Astrocyte of the spinal cord (primary cell): ENCODE data around the gene RGS12.

Source experiments
- DNase-seq: peaks from one replicate; pipeline ENCODE4 v3.0.0; 2011; ENCODE audit warnings: low read depth, low spot score
- H3K4me3 ChIP-seq: 2 replicates; pipeline ENCODE4 v1.5.1; 2011; ENCODE audit warnings: low read depth, mild to moderate bottlenecking, low read length, moderate library complexity
- in situ Hi-C: cut with HindIII; loops from 2 replicates; pipeline ENCODE4 v1.10.0; 2017; ENCODE audit warnings: low sequenced_read_pairs
- TF ChIP-seq, protein P1 (sequence below): IDR thresholded peaks from 2 replicates; pipeline ENCODE4 v1.5.1; 2012; ENCODE audit warnings: low read depth, mild to moderate bottlenecking, low read length, inconsistent platforms

Gene RGS12

DNA sequence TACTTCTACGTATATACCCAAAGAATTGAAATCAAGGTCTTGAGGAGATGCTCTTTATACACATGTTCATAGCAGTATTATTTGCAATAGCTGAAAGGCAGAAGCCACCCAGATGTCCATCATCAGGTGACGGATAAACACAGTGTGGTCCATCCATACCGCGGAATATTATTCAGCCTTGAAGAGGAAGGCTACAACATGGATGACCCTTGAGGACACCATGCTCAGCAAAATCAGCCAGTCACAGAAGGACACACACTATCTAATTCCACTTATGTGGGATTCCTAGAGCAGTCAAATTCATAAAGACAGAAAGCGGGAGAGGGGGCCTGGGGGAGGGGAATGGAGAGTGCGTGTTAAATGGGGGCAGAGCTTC lies 44.5 kb downstream of the RGS12 start:
- TF ChIP-seq, protein P1, sequence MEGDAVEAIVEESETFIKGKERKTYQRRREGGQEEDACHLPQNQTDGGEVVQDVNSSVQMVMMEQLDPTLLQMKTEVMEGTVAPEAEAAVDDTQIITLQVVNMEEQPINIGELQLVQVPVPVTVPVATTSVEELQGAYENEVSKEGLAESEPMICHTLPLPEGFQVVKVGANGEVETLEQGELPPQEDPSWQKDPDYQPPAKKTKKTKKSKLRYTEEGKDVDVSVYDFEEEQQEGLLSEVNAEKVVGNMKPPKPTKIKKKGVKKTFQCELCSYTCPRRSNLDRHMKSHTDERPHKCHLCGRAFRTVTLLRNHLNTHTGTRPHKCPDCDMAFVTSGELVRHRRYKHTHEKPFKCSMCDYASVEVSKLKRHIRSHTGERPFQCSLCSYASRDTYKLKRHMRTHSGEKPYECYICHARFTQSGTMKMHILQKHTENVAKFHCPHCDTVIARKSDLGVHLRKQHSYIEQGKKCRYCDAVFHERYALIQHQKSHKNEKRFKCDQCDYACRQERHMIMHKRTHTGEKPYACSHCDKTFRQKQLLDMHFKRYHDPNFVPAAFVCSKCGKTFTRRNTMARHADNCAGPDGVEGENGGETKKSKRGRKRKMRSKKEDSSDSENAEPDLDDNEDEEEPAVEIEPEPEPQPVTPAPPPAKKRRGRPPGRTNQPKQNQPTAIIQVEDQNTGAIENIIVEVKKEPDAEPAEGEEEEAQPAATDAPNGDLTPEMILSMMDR: no peak
- H3K4me3 ChIP-seq: no peak overlapping the region
- in situ Hi-C loops: no loop called here
- no peak for DNase-seq

DNA sequence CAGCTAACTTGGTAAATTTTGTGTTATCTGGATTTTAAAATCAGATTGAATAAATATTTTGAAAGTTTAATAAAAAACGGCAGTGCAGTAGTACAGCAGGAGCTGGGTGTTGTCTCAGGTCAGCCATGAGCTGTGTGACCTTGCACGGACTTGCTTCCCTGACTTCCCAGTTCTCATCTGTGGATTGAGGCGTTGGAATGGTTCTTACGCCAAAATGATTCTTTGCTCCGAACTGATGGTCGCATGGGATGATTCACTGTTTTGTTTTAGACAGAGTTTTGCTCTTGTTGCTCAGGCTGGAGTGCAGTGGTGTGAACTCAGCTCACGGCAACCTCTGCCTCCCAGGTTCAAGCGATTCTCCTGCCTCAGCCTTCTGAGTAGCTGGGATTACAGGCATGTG lies 45.0 kb downstream of the RGS12 start:
- TF ChIP-seq, protein P1: no peak
- in situ Hi-C loops: no loop called here
- no peak overlapping the region for H3K4me3 ChIP-seq
- no peak for DNase-seq

DNA sequence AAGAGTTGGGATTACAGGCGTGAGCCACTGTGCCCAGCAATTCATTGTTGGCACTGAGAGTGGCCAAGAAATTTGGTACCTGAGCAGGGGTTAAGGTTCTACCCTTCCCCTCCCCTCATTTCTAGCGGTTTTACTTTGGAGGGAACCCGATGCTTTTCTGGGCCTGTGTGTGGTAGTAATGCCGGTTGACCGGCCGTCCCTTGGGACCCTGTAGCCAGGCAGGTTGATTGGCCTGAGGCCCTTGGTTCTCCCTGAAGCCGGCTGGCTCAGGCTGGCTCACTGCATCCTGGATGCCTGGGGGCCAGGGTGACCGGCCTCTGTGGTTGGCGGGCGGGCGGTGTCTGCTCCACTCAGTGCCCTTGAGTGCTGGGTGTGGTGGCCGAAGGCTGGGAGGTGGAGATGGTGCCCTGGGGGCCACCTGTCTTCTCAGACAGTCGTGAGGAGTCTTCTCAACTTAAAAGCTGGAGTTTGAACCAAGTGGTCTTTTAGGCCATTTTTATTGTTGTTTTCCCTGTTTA lies 45.6 kb downstream of the RGS12 start:
- no peak overlapping the region for H3K4me3 ChIP-seq
- no peak for DNase-seq
- TF ChIP-seq, protein P1: no peak
- in situ Hi-C loops: no loop called here

DNA sequence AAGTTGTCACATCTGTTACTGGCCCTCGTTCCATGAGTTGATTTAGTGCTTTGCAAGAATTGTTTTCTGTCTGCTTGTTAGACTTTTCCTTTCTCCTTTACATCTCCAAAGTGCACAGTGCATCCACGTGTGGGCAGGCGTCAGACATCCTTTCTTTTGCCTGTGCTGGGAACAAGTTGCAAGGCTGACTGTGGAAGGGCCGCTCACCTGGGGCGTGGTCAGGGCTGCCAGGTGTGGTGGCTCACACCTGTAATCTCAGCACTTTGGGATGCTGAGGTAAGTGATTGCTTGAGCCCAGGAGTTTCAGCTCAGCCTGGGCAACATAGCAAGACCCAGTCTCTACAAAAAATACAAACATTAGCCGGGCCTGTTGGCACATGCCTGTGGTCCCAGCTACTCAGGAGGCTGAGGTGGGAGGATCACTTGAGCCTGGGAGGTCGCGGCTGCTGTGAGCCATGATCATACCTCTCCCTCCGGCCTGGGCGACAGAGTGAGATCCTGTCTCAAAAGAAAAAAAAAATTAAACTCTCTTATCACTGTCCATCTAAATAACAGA lies 46.2 kb downstream of the RGS12 start:
- TF ChIP-seq, protein P1: no peak
- DNase-seq: no peak
- in situ Hi-C loops: no loop called here
- no peak overlapping the region for H3K4me3 ChIP-seq

DNA sequence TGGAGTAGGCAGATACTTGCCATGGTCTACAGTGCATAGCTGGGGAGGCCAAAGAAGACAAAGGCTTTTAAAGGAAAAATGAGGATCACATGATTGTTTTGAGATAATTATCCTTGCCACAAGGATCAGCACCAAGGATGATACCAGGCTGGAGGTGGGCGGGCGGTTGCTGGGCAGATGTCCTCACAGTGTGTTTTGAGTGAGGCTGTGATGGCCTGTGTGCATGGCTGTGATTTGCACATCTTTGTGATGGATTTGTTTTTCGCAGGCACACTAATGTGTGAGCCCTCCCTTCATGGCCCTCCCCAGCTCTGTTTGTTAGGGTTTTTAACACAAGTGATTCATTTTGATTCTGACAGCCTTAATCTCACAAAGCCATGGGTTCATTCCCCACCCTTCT lies 46.8 kb downstream of the RGS12 start:
- H3K4me3 ChIP-seq: no peak overlapping the region
- TF ChIP-seq, protein P1: no peak
- in situ Hi-C loops: no loop called here
- no peak for DNase-seq

DNA sequence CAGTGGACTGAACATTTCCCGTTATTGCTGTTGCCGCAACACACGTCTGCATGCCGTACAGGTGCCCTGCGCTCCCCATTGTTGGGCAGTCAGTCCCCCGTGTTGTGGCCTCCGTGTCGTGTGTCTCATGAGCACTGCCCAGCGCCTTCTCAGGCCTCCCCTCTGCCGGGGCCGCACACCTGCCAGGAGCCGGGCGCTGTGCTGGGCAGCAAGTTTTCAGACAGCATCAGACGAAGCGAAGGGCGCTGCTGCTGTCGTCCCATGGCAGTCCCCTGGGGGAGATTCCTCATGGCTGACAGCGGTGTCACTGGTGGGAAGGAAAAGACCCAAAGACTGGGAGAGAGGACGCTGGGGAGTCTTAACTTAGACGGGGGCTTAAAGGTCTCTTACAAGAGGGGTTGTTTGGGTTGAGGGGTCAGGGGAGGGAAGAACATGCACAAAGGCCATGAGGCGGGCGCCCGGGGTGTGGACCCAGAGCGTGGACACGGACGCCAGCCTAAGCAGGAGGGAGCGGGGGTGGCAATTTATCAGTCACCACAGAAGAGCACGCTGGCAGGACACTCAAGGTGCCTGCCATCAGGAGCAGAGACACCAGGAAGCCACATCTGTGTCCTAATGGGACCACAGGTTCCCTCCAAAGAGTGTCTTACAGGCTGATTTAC lies 47.3 kb downstream of the RGS12 start:
- H3K4me3 ChIP-seq: no peak overlapping the region
- TF ChIP-seq, protein P1: no peak
- in situ Hi-C loops: no loop called here
- DNase-seq: no peak
